DOHH2 (cell line): ENCODE measurements around the gene SEMA5A.

Experiments used
- H3F3A ChIP-seq: fragments of 200-600 bp; sonication (generic), shearing (Covaris generic); 2 replicates; pipeline ENCODE4 v1.6.0; 2016; ENCODE audit warnings: antibody characterized with exemption, mild to moderate bottlenecking; ENCODE audit not compliant: control insufficient read depth, insufficient read depth
- H3K27ac ChIP-seq: fragments of 200-600 bp; sonication (generic); 2 replicates; pipeline ENCODE4 v1.5.1; 2014; ENCODE audit warnings: low read depth, mild to moderate bottlenecking, low read length, moderate library complexity
- H3K27me3 ChIP-seq: fragments of 200-600 bp; sonication (generic); 2 replicates; pipeline ENCODE4 v1.6.1; 2014; ENCODE audit warnings: mild to moderate bottlenecking, low read length, mixed read lengths; ENCODE audit not compliant: control insufficient read depth
- H3K36me3 ChIP-seq: fragments of 200-600 bp; sonication (generic); 2 replicates; pipeline ENCODE4 v1.6.1; 2014; ENCODE audit warnings: mild to moderate bottlenecking, low read length, moderate library complexity, mixed read lengths; ENCODE audit not compliant: control insufficient read depth
- H3K4me1 ChIP-seq: fragments of 200-600 bp; sonication (generic); 2 replicates; pipeline ENCODE4 v1.6.1; 2014; ENCODE audit warnings: mild to moderate bottlenecking, low read length, mixed read lengths; ENCODE audit not compliant: control insufficient read depth
- H3K4me2 ChIP-seq: fragments of 200-600 bp; sonication (generic); 2 replicates; pipeline ENCODE4 v1.6.0; 2014; ENCODE audit warnings: mild to moderate bottlenecking, low read length, moderate library complexity
- H3K4me3 ChIP-seq: fragments of 200-600 bp; sonication (generic); 2 replicates; pipeline ENCODE4 v1.5.1; 2014; ENCODE audit warnings: mild to moderate bottlenecking, low read length, mixed read lengths
- H3K79me2 ChIP-seq: fragments of 200-600 bp; sonication (generic); 2 replicates; pipeline ENCODE4 v1.6.1; 2014; ENCODE audit warnings: mild to moderate bottlenecking, low read length, mixed read lengths; ENCODE audit not compliant: control insufficient read depth
- H3K9me2 ChIP-seq: fragments of 200-600 bp; sonication (generic); replicated peaks from 2 replicates; pipeline ENCODE4 v1.6.1; 2014; ENCODE audit warnings: mild to moderate bottlenecking, low read length, mixed read lengths; ENCODE audit not compliant: control insufficient read depth
- H3K9me3 ChIP-seq: fragments of 200-600 bp; sonication (generic); 2 replicates; pipeline ENCODE4 v1.6.1; 2014; ENCODE audit warnings: antibody characterized with exemption, low read length, mixed read lengths; ENCODE audit not compliant: control insufficient read depth, insufficient read depth
- H4K20me1 ChIP-seq: fragments of 200-600 bp; sonication (generic); 2 replicates; pipeline ENCODE4 v1.6.0; 2014; ENCODE audit warnings: low read depth, mild to moderate bottlenecking, antibody characterized with exemption, low read length, moderate library complexity; ENCODE audit not compliant: control insufficient read depth, insufficient read depth
- CTCF ChIP-seq: fragments of 200-600 bp; sonication (generic); IDR thresholded peaks from one replicate; pipeline ENCODE4 v1.5.1; 2014; ENCODE audit warnings: antibody characterized with exemption, mild to moderate bottlenecking, low read depth, low read length; ENCODE audit not compliant: poor library complexity, severe bottlenecking
- EZH2phosphoT487 ChIP-seq: fragments of 200-600 bp; sonication (generic); IDR thresholded peaks from 2 replicates; pipeline ENCODE4 v1.6.1; 2017; ENCODE audit warnings: borderline replicate concordance, mild to moderate bottlenecking, antibody characterized with exemption, low read length, moderate library complexity, mixed read lengths

Gene SEMA5A

DNA sequence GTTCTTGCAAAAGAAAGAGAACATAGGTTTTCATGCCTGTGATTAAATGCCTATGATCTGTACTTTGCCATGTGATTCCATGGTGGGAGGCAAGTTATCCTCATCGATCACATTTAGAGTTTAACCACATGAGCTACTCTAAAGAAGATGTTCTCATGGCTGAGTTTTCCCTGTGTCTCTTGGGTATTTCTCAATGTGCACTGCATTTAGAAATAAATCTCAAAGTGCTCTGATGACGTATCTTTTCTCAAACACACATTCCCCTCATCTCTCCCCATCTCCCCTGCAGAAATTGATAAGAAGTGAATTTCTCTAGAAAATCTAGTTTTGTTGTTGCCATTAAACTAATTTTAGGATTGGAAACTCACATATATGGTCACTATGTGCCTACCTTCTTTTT, 282.2 kb downstream of the SEMA5A start:
- no peaks in the 10 kb centered on the region for H3K27me3 ChIP-seq
- H3F3A ChIP-seq = no peaks in the 10 kb centered on the region
- no peak overlapping the region for H3K4me2 ChIP-seq
- H3K9me2 ChIP-seq = no peaks in the 10 kb centered on the region; the same call in 1 of the 2 replicates
- H3K4me3 ChIP-seq = no peak overlapping the region
- H3K79me2 ChIP-seq = no peaks in the 10 kb centered on the region
- no peaks in the 10 kb centered on the region for H4K20me1 ChIP-seq
- H3K36me3 ChIP-seq = no peaks in the 10 kb centered on the region
- H3K27ac ChIP-seq = no peak overlapping the region
- H3K9me3 ChIP-seq = no peaks in the 10 kb centered on the region
- H3K4me1 ChIP-seq = no peaks in the 10 kb centered on the region
- TF ChIP-seq EZH2phosphoT487 (no peak), CTCF (no peak)

DNA sequence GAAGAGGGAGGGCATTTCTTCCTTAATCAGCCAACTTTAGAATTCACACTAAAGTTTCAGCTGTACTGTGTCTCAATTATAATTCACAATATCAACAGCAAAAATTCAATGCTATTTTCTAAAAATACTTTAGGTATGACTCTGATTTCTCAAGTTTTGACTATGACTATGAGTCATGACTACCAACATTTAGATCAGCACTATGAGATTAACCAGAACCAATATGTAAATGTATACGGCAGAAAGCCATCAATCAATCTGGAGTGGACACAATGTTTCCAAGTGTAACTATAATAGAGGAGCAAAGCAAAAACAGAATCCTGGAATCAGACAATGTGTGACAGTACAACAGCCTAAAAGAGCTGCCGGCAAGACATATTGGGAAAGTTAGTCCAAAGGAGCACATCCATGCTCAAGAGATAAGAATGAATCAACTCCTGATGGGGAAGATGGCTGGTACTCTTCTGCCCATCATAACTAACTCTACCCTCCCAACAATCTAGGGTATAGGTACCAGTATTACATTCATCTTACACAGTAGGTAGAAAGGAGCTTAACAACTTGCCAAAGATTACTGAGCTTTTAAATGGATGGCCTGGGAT, 294.4 kb downstream of the SEMA5A start:
- no peak overlapping the region for H3K4me2 ChIP-seq

GRCh38 chr5:9249231-9249630, 296.6 kb downstream of the SEMA5A start:
- Histone ChIP-seq H3K4me3 (no peak overlapping the region), H3K27me3 (no peaks in the 10 kb centered on the region), H3K79me2 (no peaks in the 10 kb centered on the region), H3F3A (no peaks in the 10 kb centered on the region), H3K9me3 (no peaks in the 10 kb centered on the region), H4K20me1 (no peaks in the 10 kb centered on the region), H3K36me3 (no peaks in the 10 kb centered on the region), H3K9me2 (no peaks in the 10 kb centered on the region), H3K4me1 (no peaks in the 10 kb centered on the region), H3K4me2 (no peak overlapping the region), H3K27ac (no peak overlapping the region)
- TF ChIP-seq EZH2phosphoT487 = no peak

More for the DNA sequence above, 294.4 kb downstream of the SEMA5A start:
- H3K36me3 ChIP-seq = no peaks in the 10 kb centered on the region
- H3K27ac ChIP-seq = no peak overlapping the region
- TF ChIP-seq CTCF (no peak), EZH2phosphoT487 (no peak)
- no peaks in the 10 kb centered on the region for H3K79me2 ChIP-seq
- H3K9me2 ChIP-seq = no peaks in the 10 kb centered on the region
- no peaks in the 10 kb centered on the region for H3F3A ChIP-seq
- H3K4me1 ChIP-seq = no peaks in the 10 kb centered on the region
- H4K20me1 ChIP-seq = no peaks in the 10 kb centered on the region
- no peak overlapping the region for H3K4me3 ChIP-seq
- no peaks in the 10 kb centered on the region for H3K27me3 ChIP-seq
- no peaks in the 10 kb centered on the region for H3K9me3 ChIP-seq

- no peaks in the 10 kb centered on the region for H3F3A ChIP-seq
- H3K4me3 ChIP-seq = no peak overlapping the region
- no peak for TF ChIP-seq EZH2phosphoT487
- no peaks in the 10 kb centered on the region for H3K36me3 ChIP-seq
- H3K79me2 ChIP-seq = no peaks in the 10 kb centered on the region
- H3K9me2 ChIP-seq = no peaks in the 10 kb centered on the region
- no peaks in the 10 kb centered on the region for H3K4me1 ChIP-seq
- no peak overlapping the region for H3K4me2 ChIP-seq
- H3K27ac ChIP-seq = no peak overlapping the region
- no peaks in the 10 kb centered on the region for H4K20me1 ChIP-seq
- no peaks in the 10 kb centered on the region for H3K27me3 ChIP-seq
- H3K9me3 ChIP-seq = no peaks in the 10 kb centered on the region
These were observed 300.8 kb downstream of the SEMA5A start for GRCh38 chr5:9245071-9245470.
